GM19025 (cell line): Measurements from ENCODE around the gene PRELID2.
"Not testable (repeated sequence)": the region's sequence is repeated elsewhere in the genome, so short reads cannot be mapped to it uniquely, and the experiment has no call there.

Experiments
- ATAC-seq: cut with Tn5 transposase; IDR thresholded peaks from one replicate; pipeline ENCODE4 v1.9.1; 2021; ENCODE audit warnings: mild to moderate bottlenecking, low read depth, moderate library complexity; ENCODE audit not compliant: unreplicated experiment

The PRELID2 gene

GRCh38 chr5:145798503-145798902 lies 36.6 kb downstream of the PRELID2 start:
- ATAC-seq: not testable (repeated sequence)

GRCh38 chr5:145797336-145797735 lies 37.8 kb downstream of the PRELID2 start:
- ATAC-seq: no peak

- no peak for ATAC-seq
Observed at GRCh38 chr5:145796318-145796717, 38.8 kb downstream of the PRELID2 start.

GRCh38 chr5:145793574-145793973 lies 41.6 kb downstream of the PRELID2 start:
- ATAC-seq: no peak

- ATAC-seq: no peak
Observed at GRCh38 chr5:145792840-145793239, 42.3 kb downstream of the PRELID2 start.

- ATAC-seq: no peak
Observed at GRCh38 chr5:145791866-145792265, 43.3 kb downstream of the PRELID2 start.

- ATAC-seq: no peak
Observed at GRCh38 chr5:145787996-145788395, 47.1 kb downstream of the PRELID2 start.

GRCh38 chr5:145787507-145787906 lies 47.6 kb downstream of the PRELID2 start:
- no peak for ATAC-seq

- ATAC-seq: no peak
Observed at GRCh38 chr5:145787001-145787400, 48.1 kb downstream of the PRELID2 start.

- no peak for ATAC-seq
Observed at GRCh38 chr5:145780982-145781381, 54.2 kb downstream of the PRELID2 start.

- no peak for ATAC-seq
Observed at GRCh38 chr5:145778144-145778900, 56.8 kb downstream of the PRELID2 start.

- no peak for ATAC-seq
Observed at GRCh38 chr5:145777445-145778063, 57.6 kb downstream of the PRELID2 start.

GRCh38 chr5:145776886-145777285 lies 58.3 kb downstream of the PRELID2 start:
- ATAC-seq: no peak

GRCh38 chr5:145775893-145776444 lies 59.2 kb downstream of the PRELID2 start:
- ATAC-seq: no peak

- ATAC-seq: no peak
Observed at GRCh38 chr5:145775411-145775810, 59.7 kb downstream of the PRELID2 start.

GRCh38 chr5:145774442-145774841 lies 60.7 kb downstream of the PRELID2 start:
- no peak for ATAC-seq

- ATAC-seq: no peak
Observed at GRCh38 chr5:145772466-145772865, 62.7 kb downstream of the PRELID2 start.

GRCh38 chr5:145768863-145769262 lies 66.3 kb downstream of the PRELID2 start:
- no peak for ATAC-seq

- no peak for ATAC-seq
Observed at GRCh38 chr5:145764325-145764724, 70.8 kb downstream of the PRELID2 start.

- ATAC-seq: no peak
Observed at GRCh38 chr5:145762833-145763232, 72.3 kb downstream of the PRELID2 start.

- ATAC-seq: no peak
Observed at GRCh38 chr5:145761254-145761653, 73.9 kb downstream of the PRELID2 start.

- ATAC-seq: no peak
Observed at GRCh38 chr5:145760660-145761059, 74.5 kb downstream of the PRELID2 start.
